ENCODE measurements around the gene TUBGCP3. TPM values are rescaled to one million over a fixed set of nuclear protein-coding genes. Genes with fewer than 3 reads are reported as not detected.

Gene TUBGCP3
- total RNA-seq, 1 donor from 2014 or later, result 22.4 TPM

DNA sequence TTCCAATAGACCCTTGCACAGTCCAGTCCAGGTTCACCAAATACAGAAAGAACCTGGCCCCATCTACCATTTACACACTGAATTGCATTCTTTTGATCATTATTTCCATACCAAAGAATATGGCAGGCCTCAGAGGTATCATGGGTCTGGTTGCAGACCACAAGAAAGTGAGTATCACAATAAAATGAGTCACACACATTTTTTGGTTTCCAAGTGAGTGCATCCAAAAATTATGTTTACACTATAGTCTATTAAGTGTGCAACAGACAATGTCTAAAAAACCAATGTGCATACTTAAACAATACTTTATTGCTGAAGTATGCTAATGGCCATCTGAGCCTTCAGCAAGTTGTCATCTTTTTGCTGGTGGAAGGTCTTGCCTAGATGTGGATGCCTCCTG, 106.5 kb downstream of the TUBGCP3 start:
- Histone ChIP-seq H3K27me3 (no peaks in the 10 kb centered on the region), H3K36me3 (peaks cover 13 to 21% of the 10 kb centered on the region in 2 donors), H3K9me3 (peaks cover 10 to 27% of the 10 kb centered on the region in 2 donors), H3K27ac (no peak overlapping the region), H3K4me1 (no peaks in the 10 kb centered on the region), H3K4me3 (no peak overlapping the region)
- intact Hi-C loops (cut with DNase I), result no loop called here
- DNase-seq (ENCODE audit: low spot score in 2 of 2), result no peak
- no peak for TF ChIP-seq CTCF (IDR thresholded peaks at IDR 0.05)

DNA sequence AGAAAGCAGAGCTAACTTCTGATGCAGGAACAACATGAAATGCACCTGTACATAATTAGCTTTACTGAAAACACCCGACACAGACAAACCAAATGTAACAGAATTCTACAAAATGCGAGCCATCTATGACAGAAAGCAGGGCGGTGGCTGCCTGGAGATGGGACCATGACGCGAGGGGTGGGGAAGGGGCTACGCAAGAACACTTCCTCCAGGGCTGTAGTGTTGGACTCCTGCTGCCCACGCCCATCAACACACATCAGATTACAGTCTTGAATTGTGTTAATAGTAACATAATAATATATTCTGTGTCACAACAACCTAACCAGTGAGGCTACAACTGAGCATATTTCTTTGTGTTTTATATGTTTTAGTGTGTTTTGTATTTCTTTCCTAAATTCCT, 108.6 kb downstream of the TUBGCP3 start:
- DNase-seq (ENCODE audit: low spot score in 2 of 2), result no peak
- TF ChIP-seq CTCF (IDR thresholded peaks at IDR 0.05), result no peak
- Histone ChIP-seq H3K36me3 (peaks cover 0 to 5% of the 10 kb centered on the region in 2 donors), H3K4me1 (no peaks in the 10 kb centered on the region), H3K9me3 (peaks cover 10 to 27% of the 10 kb centered on the region in 2 donors), H3K27me3 (no peaks in the 10 kb centered on the region), H3K27ac (no peak overlapping the region), H3K4me3 (no peak overlapping the region)
- intact Hi-C loops (cut with DNase I), result no loop called here

- H3K36me3 ChIP-seq, result no peaks in the 10 kb centered on the region
- H3K27me3 ChIP-seq, result no peaks in the 10 kb centered on the region
- H3K4me1 ChIP-seq, result no peaks in the 10 kb centered on the region
- H3K9me3 ChIP-seq, result peaks cover 6 to 18% of the 10 kb centered on the region in 2 donors
- no peak for DNase-seq (ENCODE audit: low spot score in 2 of 2)
- H3K27ac ChIP-seq, result no peak overlapping the region
- no peak for TF ChIP-seq CTCF (IDR thresholded peaks at IDR 0.05)
- intact Hi-C loops (cut with DNase I), result no loop called here
- H3K4me3 ChIP-seq, result no peak overlapping the region
Observed at GRCh38 chr13:112477070-112477619, 110.8 kb downstream of the TUBGCP3 start.

GRCh38 chr13:112475889-112476288, 112.1 kb downstream of the TUBGCP3 start:
- intact Hi-C loops (cut with DNase I), result no loop called here
- no peak overlapping the region for H3K27ac ChIP-seq
- DNase-seq (ENCODE audit: low spot score in 2 of 2), result no peak

GRCh38 chr13:112474869-112475268, 113.1 kb downstream of the TUBGCP3 start:
- no peak overlapping the region for H3K4me3 ChIP-seq
- intact Hi-C loops (cut with DNase I), result no loop called here
- no peak for DNase-seq (ENCODE audit: low spot score in 2 of 2)
- H3K27ac ChIP-seq, result no peak overlapping the region
- no peaks in the 10 kb centered on the region for H3K27me3 ChIP-seq
- TF ChIP-seq CTCF (IDR thresholded peaks at IDR 0.05), result no peak
- no peaks in the 10 kb centered on the region for H3K4me1 ChIP-seq
- peaks cover 0 to 2% of the 10 kb centered on the region in 2 donors for H3K9me3 ChIP-seq
- no peaks in the 10 kb centered on the region for H3K36me3 ChIP-seq

More at GRCh38 chr13:112475889-112476288, 112.1 kb downstream of the TUBGCP3 start:
- no peaks in the 10 kb centered on the region for H3K36me3 ChIP-seq
- no peak for TF ChIP-seq CTCF (IDR thresholded peaks at IDR 0.05)
- peaks cover 6 to 9% of the 10 kb centered on the region in 2 donors for H3K9me3 ChIP-seq
- no peaks in the 10 kb centered on the region for H3K27me3 ChIP-seq
- H3K4me3 ChIP-seq, result no peak overlapping the region
- no peaks in the 10 kb centered on the region for H3K4me1 ChIP-seq

DNA sequence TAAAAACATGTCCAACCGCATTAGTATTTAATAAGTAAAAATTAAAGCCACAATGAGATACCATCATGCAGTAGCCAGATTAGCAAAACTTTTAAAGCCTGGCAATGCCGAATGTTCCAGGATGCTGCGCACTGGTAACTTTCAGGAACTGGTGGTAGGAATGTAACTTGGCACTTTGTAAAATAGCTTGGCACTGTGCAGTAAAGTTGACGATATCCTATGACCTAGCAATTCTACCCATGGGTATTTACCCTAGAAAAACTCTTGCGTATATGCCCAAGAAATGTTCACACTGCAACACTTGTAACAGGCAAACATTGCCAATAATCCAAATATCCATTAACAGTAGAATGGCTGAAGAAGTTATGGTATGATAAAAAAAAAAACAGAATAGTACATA, 114.1 kb downstream of the TUBGCP3 start:
- no peak for DNase-seq (ENCODE audit: low spot score in 2 of 2)
- Histone ChIP-seq H3K27me3 (no peaks in the 10 kb centered on the region), H3K4me1 (no peaks in the 10 kb centered on the region), H3K9me3 (no peaks in the 10 kb centered on the region), H3K36me3 (no peaks in the 10 kb centered on the region), H3K27ac (no peak overlapping the region), H3K4me3 (no peak overlapping the region)
- intact Hi-C loops (cut with DNase I), result no loop called here
- no peak for TF ChIP-seq CTCF (IDR thresholded peaks at IDR 0.05)

Data from ascending aorta (tissue), 2 donors.